Endothelial cell of umbilical vein (primary cell): ENCODE data around the gene DNAJC19.

Experiments
- CTCF ChIP-seq, 2 donors: IDR thresholded peaks; 1 replicate in 1 of 2; 2 replicates in 1 of 2; pipeline ENCODE4 v1.5.1; 2011; ENCODE audit warnings: low read length in 2 of 2, mild to moderate bottlenecking in 2 of 2, moderate library complexity in 2 of 2, control low read depth in 1 of 2, inconsistent platforms in 1 of 2, low read depth in 1 of 2; ENCODE audit not compliant: insufficient read depth in 1 of 2; ENCODE audit errors: extremely low read depth in 1 of 2
- JUN ChIP-seq: IDR thresholded peaks from 2 replicates; pipeline ENCODE4 v1.6.1; 2011; ENCODE audit warnings: borderline replicate concordance, low read depth; ENCODE audit not compliant: insufficient read length, insufficient read depth
- MYC ChIP-seq: IDR thresholded peaks from one replicate; pipeline ENCODE4 v1.6.1; 2011; ENCODE audit warnings: mild to moderate bottlenecking, low read depth, low read length
- POLR2A ChIP-seq: IDR thresholded peaks from 2 replicates; pipeline ENCODE4 v1.6.1; 2012; ENCODE audit warnings: low read depth, mild to moderate bottlenecking, control low read depth, low read length
- POLR2AphosphoS5 ChIP-seq: IDR thresholded peaks from 2 replicates; pipeline ENCODE4 v1.6.1; 2012; ENCODE audit warnings: low read depth, mild to moderate bottlenecking, control low read depth, low read length, moderate library complexity; ENCODE audit not compliant: insufficient read depth
- TF ChIP-seq, protein P1 (sequence below): IDR thresholded peaks from 2 replicates; pipeline ENCODE4 v1.6.1; 2011; ENCODE audit not compliant: insufficient read depth, insufficient read length

GRCh38 chr3:180940826-180941225, 48.7 kb downstream of the DNAJC19 start:
- no peak for TF ChIP-seq POLR2A
- no peak for TF ChIP-seq CTCF (IDR thresholded peaks at IDR 0.05; ENCODE audit: extremely low read depth in 1 of 2, insufficient read depth in 1 of 2, low read depth in 1 of 2, low read length in 2 of 2)
- TF ChIP-seq, protein P1, sequence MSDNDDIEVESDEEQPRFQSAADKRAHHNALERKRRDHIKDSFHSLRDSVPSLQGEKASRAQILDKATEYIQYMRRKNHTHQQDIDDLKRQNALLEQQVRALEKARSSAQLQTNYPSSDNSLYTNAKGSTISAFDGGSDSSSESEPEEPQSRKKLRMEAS: no peak
- no peak for TF ChIP-seq MYC
- no peak for TF ChIP-seq POLR2AphosphoS5
- TF ChIP-seq JUN: no peak
